OCI-LY7 (cell line): Measurements from ENCODE around the gene TOP1. TPM values are rescaled to one million over a fixed set of nuclear protein-coding genes. Genes with fewer than 3 reads are reported as not detected.

Experiments used
- BruUV-seq: library from RNA; stranded (reverse); fragments of 400-500 nt; replicated peaks from 2 replicates; lab custom pipeline; 2021; lab: Mats Ljungman, UMichigan
- CTCF ChIA-PET: fragments of 300-600 bp; sonication (Branson Sonifier 250); formaldehyde crosslinking; loops from one replicate; lab custom pipeline; 2022; ENCODE audit warnings: antibody characterized with exemption; ENCODE audit not compliant: unreplicated experiment; lab: Charles Lee
- POLR2A ChIA-PET: fragments of 300-600 bp; sonication (Branson Sonifier 250); formaldehyde crosslinking; loops from one replicate; lab custom pipeline; 2022; ENCODE audit warnings: antibody characterized with exemption; lab: Charles Lee
- DNase-seq: peaks from one replicate; pipeline ENCODE4 v3.0.0-alpha.2; 2015; ENCODE audit warnings: low spot score
- H2AFZ ChIP-seq: fragments of 200-600 bp; sonication (generic), shearing (Covaris generic); 2 replicates; pipeline ENCODE4 v1.6.1; 2014; ENCODE audit warnings: mild to moderate bottlenecking, antibody characterized with exemption, low read length, moderate library complexity
- H3K27ac ChIP-seq: fragments of 200-600 bp; sonication (generic); 2 replicates; pipeline ENCODE4 v1.5.1; 2014; ENCODE audit warnings: mixed run types, low read depth, mild to moderate bottlenecking, moderate library complexity, low read length, inconsistent platforms; ENCODE audit not compliant: poor library complexity, severe bottlenecking
- H3K36me3 ChIP-seq: fragments of 200-600 bp; sonication (generic); 2 replicates; pipeline ENCODE4 v1.6.1; 2014; ENCODE audit warnings: mild to moderate bottlenecking, antibody characterized with exemption, low read length, moderate library complexity, mixed read lengths; ENCODE audit not compliant: insufficient read depth
- H3K4me1 ChIP-seq: fragments of 200-600 bp; sonication (generic); 2 replicates; pipeline ENCODE4 v1.5.1; 2014; ENCODE audit warnings: mild to moderate bottlenecking, low read length; ENCODE audit not compliant: insufficient read depth, poor library complexity, severe bottlenecking
- H3K4me2 ChIP-seq: fragments of 200-600 bp; sonication (generic); 2 replicates; pipeline ENCODE4 v1.6.1; 2014; ENCODE audit warnings: mild to moderate bottlenecking, low read length
- H3K4me3 ChIP-seq: fragments of 200-600 bp; sonication (generic); 2 replicates; pipeline ENCODE4 v1.5.1; 2014; ENCODE audit warnings: mild to moderate bottlenecking, low read depth, low read length; ENCODE audit not compliant: poor library complexity, severe bottlenecking
- H3K79me2 ChIP-seq: fragments of 200-600 bp; sonication (generic); 2 replicates; pipeline ENCODE4 v1.6.1; 2016; ENCODE audit warnings: low read depth, mild to moderate bottlenecking, low read length, moderate library complexity, mixed read lengths; ENCODE audit not compliant: insufficient read depth
- H3K9me2 ChIP-seq: fragments of 200-600 bp; sonication (generic); 2 replicates; pipeline ENCODE4 v1.6.1; 2016; ENCODE audit warnings: mild to moderate bottlenecking, low read length, mixed read lengths; ENCODE audit not compliant: insufficient read depth
- H3K9me3 ChIP-seq: fragments of 200-600 bp; sonication (generic); 2 replicates; pipeline ENCODE4 v1.6.1; 2014; ENCODE audit warnings: mild to moderate bottlenecking, mixed run types, low read length, mixed read lengths
- H4K20me1 ChIP-seq: fragments of 200-600 bp; sonication (generic); 2 replicates; pipeline ENCODE4 v1.6.1; 2014; ENCODE audit warnings: mild to moderate bottlenecking, antibody characterized with exemption, low read length, moderate library complexity, mixed read lengths; ENCODE audit not compliant: insufficient read depth
- EZH2phosphoT487 ChIP-seq: fragments of 200-600 bp; sonication (generic); IDR thresholded peaks from 2 replicates; pipeline ENCODE4 v1.6.1; 2018; ENCODE audit warnings: low read depth, borderline replicate concordance, mild to moderate bottlenecking, mixed run types, antibody characterized with exemption, low read length, moderate library complexity, mixed read lengths
- intact Hi-C: fragments of 100-400 bp; cut with micrococcal nuclease; formaldehyde crosslinking; loops from one replicate; pipeline ENCODE4 v1.10.0; 2022; ENCODE audit not compliant: unreplicated experiment
- total RNA-seq, 2 experiments: library from RNA; depleted of rRNA in 1 of 2; stranded (reverse); fragments of >200 nt in 1 of 2; shearing (Covaris generic) in 1 of 2; gene quantifications; 2 replicates each; pipeline ENCODE4 v1.2.3, GENCODE V29; 2014 to 2022
- TF ChIP-seq, protein P1 (sequence below): fragments of 200-600 bp; sonication (generic); conservative IDR thresholded peaks from 2 replicates; pipeline ENCODE4 v1.5.1; 2014; ENCODE audit warnings: mild to moderate bottlenecking, antibody characterized with exemption, low read length, moderate library complexity, mixed read lengths

Gene TOP1
- total RNA-seq, 2 experiments from 2014 or later: 44.6 to 200 TPM

DNA sequence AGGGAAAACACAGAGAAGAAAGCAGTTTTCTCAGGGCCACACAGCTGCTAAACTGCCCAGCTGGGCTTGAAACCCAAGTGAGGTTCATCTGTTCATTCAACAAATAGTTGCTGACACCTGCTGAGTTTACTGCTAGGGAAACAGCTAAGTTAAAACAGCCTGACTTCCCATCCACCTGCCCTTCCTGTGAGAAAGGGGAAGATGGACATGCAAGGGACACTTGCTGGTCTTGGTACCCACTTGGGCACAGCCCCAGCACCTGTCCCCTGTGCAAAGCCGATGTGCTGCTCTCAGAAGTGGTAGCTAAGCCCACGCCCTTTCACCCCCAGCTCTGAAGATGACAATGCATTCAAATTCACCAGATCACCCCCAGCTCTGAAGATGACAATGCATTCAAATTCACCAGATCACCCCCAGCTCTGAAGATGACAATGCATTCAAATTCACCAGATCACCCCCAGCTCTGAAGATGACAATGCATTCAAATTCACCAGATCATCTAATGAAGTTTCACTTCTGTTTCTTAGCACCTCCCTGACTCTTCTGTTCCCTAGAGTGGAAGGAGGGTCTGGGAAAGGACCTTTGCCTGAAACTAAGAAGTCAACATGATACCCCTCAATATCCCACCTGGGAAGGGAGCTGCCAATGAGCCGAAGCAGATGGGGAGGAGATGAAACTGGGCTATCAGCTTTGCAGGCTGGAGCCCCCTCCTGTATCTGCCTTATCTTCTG lies 46.0 kb upstream of the TOP1 start:
- Histone ChIP-seq H3K4me2 (peak overlapping the region; percentile 55), H3K79me2 (no peaks in the 10 kb centered on the region), H2AFZ (no peak overlapping the region), H3K36me3 (peaks cover 16% of the 10 kb centered on the region; the same call in 1 of the 2 replicates), H4K20me1 (no peaks in the 10 kb centered on the region), H3K9me2 (no peaks in the 10 kb centered on the region), H3K27ac (peak overlapping the region; percentile 78), H3K4me1 (peaks cover 68% of the 10 kb centered on the region), H3K4me3 (no peak overlapping the region), H3K9me3 (peaks cover 22% of the 10 kb centered on the region; the same call in 1 of the 2 replicates)
- TF ChIP-seq, protein P1, sequence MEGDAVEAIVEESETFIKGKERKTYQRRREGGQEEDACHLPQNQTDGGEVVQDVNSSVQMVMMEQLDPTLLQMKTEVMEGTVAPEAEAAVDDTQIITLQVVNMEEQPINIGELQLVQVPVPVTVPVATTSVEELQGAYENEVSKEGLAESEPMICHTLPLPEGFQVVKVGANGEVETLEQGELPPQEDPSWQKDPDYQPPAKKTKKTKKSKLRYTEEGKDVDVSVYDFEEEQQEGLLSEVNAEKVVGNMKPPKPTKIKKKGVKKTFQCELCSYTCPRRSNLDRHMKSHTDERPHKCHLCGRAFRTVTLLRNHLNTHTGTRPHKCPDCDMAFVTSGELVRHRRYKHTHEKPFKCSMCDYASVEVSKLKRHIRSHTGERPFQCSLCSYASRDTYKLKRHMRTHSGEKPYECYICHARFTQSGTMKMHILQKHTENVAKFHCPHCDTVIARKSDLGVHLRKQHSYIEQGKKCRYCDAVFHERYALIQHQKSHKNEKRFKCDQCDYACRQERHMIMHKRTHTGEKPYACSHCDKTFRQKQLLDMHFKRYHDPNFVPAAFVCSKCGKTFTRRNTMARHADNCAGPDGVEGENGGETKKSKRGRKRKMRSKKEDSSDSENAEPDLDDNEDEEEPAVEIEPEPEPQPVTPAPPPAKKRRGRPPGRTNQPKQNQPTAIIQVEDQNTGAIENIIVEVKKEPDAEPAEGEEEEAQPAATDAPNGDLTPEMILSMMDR: no peak
- no peak for TF ChIP-seq EZH2phosphoT487
- POLR2A ChIA-PET: interaction anchor here (0.5 to 5.2 kb wide), 17 partner anchors 9 to 656 kb away, joined by 3 to 68 read pairs (median 3); no protein-coding TSS in a partner anchor
- BruUV-seq: no TSS peak
- intact Hi-C loops: loop anchor here (1.0 kb wide), 1 partner anchor 29 kb away; no protein-coding TSS in a partner anchor
- CTCF ChIA-PET: interaction anchor here (0.6 to 1.2 kb wide), 3 partner anchors 9 to 40 kb away, joined by 3 to 4 read pairs (median 3); no protein-coding TSS in a partner anchor
- peak; percentile 87 for DNase-seq

DNA sequence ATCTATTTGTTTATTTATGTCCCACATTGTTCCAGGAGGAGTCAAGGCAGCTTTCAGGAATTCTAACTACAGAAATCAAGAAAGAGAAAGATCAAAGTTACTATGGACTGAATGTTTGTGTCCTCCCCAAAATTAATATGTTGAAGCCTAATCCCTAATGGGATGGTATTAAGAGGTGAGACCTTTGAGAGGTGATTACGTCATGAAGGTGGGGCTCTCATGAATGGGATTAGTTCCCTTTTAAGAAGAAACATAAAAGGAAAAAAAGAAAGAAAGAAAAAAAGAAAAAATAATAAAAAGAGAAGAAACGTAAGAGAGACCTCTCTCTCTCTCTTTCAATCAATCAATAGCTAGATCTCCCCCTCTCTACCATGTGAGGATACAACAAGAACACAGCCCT lies 44.7 kb upstream of the TOP1 start:
- no peak overlapping the region for H3K4me3 ChIP-seq
- ChIA-PET POLR2A (interaction anchor here (0.6 to 5.2 kb wide), 9 partner anchors 8 to 160 kb away, joined by 3 to 68 read pairs (median 3); no protein-coding TSS in a partner anchor), CTCF (no interaction called here)
- TF ChIP-seq EZH2phosphoT487: no peak
- TF ChIP-seq, protein P1: no peak
- no peaks in the 10 kb centered on the region for H3K9me2 ChIP-seq
- H3K4me2 ChIP-seq: no peak overlapping the region
- no peaks in the 10 kb centered on the region for H4K20me1 ChIP-seq
- no TSS peak for BruUV-seq
- intact Hi-C loops: no loop called here
- no peak for DNase-seq
- H3K27ac ChIP-seq: no peak overlapping the region
- peaks cover 9% of the 10 kb centered on the region; the same call in 1 of the 2 replicates for H3K9me3 ChIP-seq
- H3K79me2 ChIP-seq: peaks cover 5% of the 10 kb centered on the region; the same call in 1 of the 2 replicates
- peaks cover 10% of the 10 kb centered on the region; the same call in 1 of the 2 replicates for H3K36me3 ChIP-seq
- peaks cover 81% of the 10 kb centered on the region for H3K4me1 ChIP-seq
- H2AFZ ChIP-seq: no peak overlapping the region
